ENCODE measurements around the gene MAML2. TPM values are rescaled to one million over a fixed set of nuclear protein-coding genes. Genes with fewer than 3 reads are reported as not detected.
A peak's percentile ranks its signal among the peaks of the same experiment; 100 is the strongest.

The MAML2 gene
- total RNA-seq, 4 donors from 2014 or later = 4.7 to 21.7 (median 7.3) TPM

GRCh38 chr11:96045622-96046456 lies 297.2 kb downstream of the MAML2 start:
- H3K36me3 ChIP-seq = no peaks in the 10 kb centered on the region
- 26 to 37% methylated on average over 9 to 11 of the region's 11 CpGs for WGBS, 2 donors
- H3K4me1 ChIP-seq = peaks cover 6 to 19% (median 6%) of the 10 kb centered on the region in 3 donors
- H3K27me3 ChIP-seq = no peaks in the 10 kb centered on the region
- no peaks in the 10 kb centered on the region for H3K9me3 ChIP-seq
- no peak for DNase-seq
- H3K27ac ChIP-seq = peak overlapping the region in 3 of 4 donors; percentile 64 to 67 (median 64)
- intact Hi-C loops (cut with DNase I) = no loop called here
- peak overlapping the region in 3 of 4 donors; percentile 15 to 50 (median 16) for H3K4me3 ChIP-seq
- TF ChIP-seq POLR2A (IDR thresholded peaks at IDR 0.05) (no peak), CTCF (IDR thresholded peaks at IDR 0.05) (peak in 1 of 6 experiments; percentile 33)

GRCh38 chr11:96044747-96045146 lies 298.2 kb downstream of the MAML2 start:
- Histone ChIP-seq H3K36me3 (no peaks in the 10 kb centered on the region), H3K27me3 (no peaks in the 10 kb centered on the region), H3K4me1 (peaks cover 6 to 19% (median 6%) of the 10 kb centered on the region in 3 donors), H3K27ac (no peak overlapping the region), H3K9me3 (no peaks in the 10 kb centered on the region), H3K4me3 (no peak overlapping the region)
- no peak for DNase-seq
- TF ChIP-seq CTCF (IDR thresholded peaks at IDR 0.05) = no peak
- TF ChIP-seq POLR2A (IDR thresholded peaks at IDR 0.05) = no peak
- WGBS, 2 donors = 87 to 95% methylated on average over 2 of the region's 2 CpGs
- intact Hi-C loops (cut with DNase I) = no loop called here

GRCh38 chr11:96044311-96044710 lies 298.7 kb downstream of the MAML2 start:
- TF ChIP-seq CTCF (IDR thresholded peaks at IDR 0.05) (no peak), POLR2A (IDR thresholded peaks at IDR 0.05) (no peak)

GRCh38 chr11:96043291-96043690 lies 299.7 kb downstream of the MAML2 start:
- Histone ChIP-seq H3K27ac (no peak overlapping the region), H3K4me3 (no peak overlapping the region), H3K4me1 (peaks cover 6 to 19% (median 6%) of the 10 kb centered on the region in 3 donors), H3K9me3 (no peaks in the 10 kb centered on the region), H3K36me3 (no peaks in the 10 kb centered on the region), H3K27me3 (no peaks in the 10 kb centered on the region)
- WGBS, 2 donors = 59 to 82% methylated on average over 1 of the region's 1 CpG
- intact Hi-C loops (cut with DNase I) = no loop called here
- DNase-seq = no peak
- TF ChIP-seq CTCF (IDR thresholded peaks at IDR 0.05) (no peak), POLR2A (IDR thresholded peaks at IDR 0.05) (no peak)

More at GRCh38 chr11:96044311-96044710, 298.7 kb downstream of the MAML2 start:
- intact Hi-C loops (cut with DNase I) = no loop called here
- H3K27me3 ChIP-seq = no peaks in the 10 kb centered on the region
- DNase-seq = no peak
- peaks cover 6 to 19% (median 6%) of the 10 kb centered on the region in 3 donors for H3K4me1 ChIP-seq
- H3K36me3 ChIP-seq = no peaks in the 10 kb centered on the region
- no peaks in the 10 kb centered on the region for H3K9me3 ChIP-seq
- no peak overlapping the region for H3K27ac ChIP-seq
- no peak overlapping the region for H3K4me3 ChIP-seq

GRCh38 chr11:96038046-96038445 lies 304.9 kb downstream of the MAML2 start:
- DNase-seq = no peak
- intact Hi-C loops (cut with DNase I) = no loop called here
- 56 to 74% methylated on average over 5 of the region's 5 CpGs for WGBS, 2 donors
- H3K9me3 ChIP-seq = no peaks in the 10 kb centered on the region
- no peaks in the 10 kb centered on the region for H3K36me3 ChIP-seq
- peak overlapping the region in 1 of 4 donors; percentile 30 for H3K27ac ChIP-seq
- H3K4me1 ChIP-seq = peaks cover 0 to 15% (median 0%) of the 10 kb centered on the region in 3 donors
- H3K4me3 ChIP-seq = no peak overlapping the region
- no peak for TF ChIP-seq POLR2A (IDR thresholded peaks at IDR 0.05)
- TF ChIP-seq CTCF (IDR thresholded peaks at IDR 0.05) = no peak
- H3K27me3 ChIP-seq = no peaks in the 10 kb centered on the region

Measured in esophagus squamous epithelium (tissue), 5 donors.